ENCODE measurements around the gene ZMPSTE24.
"Not testable (repeated sequence)": the region's sequence is repeated elsewhere in the genome, so short reads cannot be mapped to it uniquely, and the experiment has no call there.

Gene ZMPSTE24

GRCh38 chr1:40332695-40333094 lies 74.7 kb downstream of the ZMPSTE24 start:
- H3K4me3 ChIP-seq (ENCODE audit: low read depth, low read length): no peak overlapping the region
- DNase-seq (ENCODE audit: low read depth): no peak
- no peak for TF ChIP-seq CTCF (conservative IDR thresholded peaks at IDR 0.05; ENCODE audit: low read depth, low read length)

- H3K4me3 ChIP-seq (ENCODE audit: low read depth, low read length): no peak overlapping the region
- no peak for TF ChIP-seq CTCF (conservative IDR thresholded peaks at IDR 0.05; ENCODE audit: low read depth, low read length)
- DNase-seq (ENCODE audit: low read depth): no peak
Measured at GRCh38 chr1:40337443-40337842, 79.4 kb downstream of the ZMPSTE24 start.

GRCh38 chr1:40338745-40339419 lies 80.8 kb downstream of the ZMPSTE24 start:
- no peak overlapping the region for H3K4me3 ChIP-seq (ENCODE audit: low read depth, low read length)

GRCh38 chr1:40339420-40340323 lies 81.6 kb downstream of the ZMPSTE24 start:
- H3K4me3 ChIP-seq (ENCODE audit: low read depth, low read length): no peak overlapping the region
- TF ChIP-seq CTCF (conservative IDR thresholded peaks at IDR 0.05; ENCODE audit: low read depth, low read length): no peak
- no peak for DNase-seq (ENCODE audit: low read depth)

More at GRCh38 chr1:40338745-40339419, 80.8 kb downstream of the ZMPSTE24 start:
- TF ChIP-seq CTCF (conservative IDR thresholded peaks at IDR 0.05; ENCODE audit: low read depth, low read length): peak; percentile 100
- peak; percentile 88 for DNase-seq (ENCODE audit: low read depth)

GRCh38 chr1:40341491-40342380 lies 83.7 kb downstream of the ZMPSTE24 start:
- DNase-seq (ENCODE audit: low read depth): no peak
- no peak overlapping the region for H3K4me3 ChIP-seq (ENCODE audit: low read depth, low read length)
- no peak for TF ChIP-seq CTCF (conservative IDR thresholded peaks at IDR 0.05; ENCODE audit: low read depth, low read length)

GRCh38 chr1:40342381-40342717 lies 84.3 kb downstream of the ZMPSTE24 start:
- not testable (repeated sequence) for H3K4me3 ChIP-seq (ENCODE audit: low read depth, low read length); DNase-seq (ENCODE audit: low read depth)
